Measurements from ENCODE around the gene GLS. TPM values are rescaled to one million over a fixed set of nuclear protein-coding genes. Genes with fewer than 3 reads are reported as not detected.

Gene GLS
- total and polyA plus RNA-seq, 9 of the 15 experiments (the other 6 are each of a cell fraction or from before 2014, with no cell fraction given): 13.7 to 77.5 (median 48.2) TPM

DNA sequence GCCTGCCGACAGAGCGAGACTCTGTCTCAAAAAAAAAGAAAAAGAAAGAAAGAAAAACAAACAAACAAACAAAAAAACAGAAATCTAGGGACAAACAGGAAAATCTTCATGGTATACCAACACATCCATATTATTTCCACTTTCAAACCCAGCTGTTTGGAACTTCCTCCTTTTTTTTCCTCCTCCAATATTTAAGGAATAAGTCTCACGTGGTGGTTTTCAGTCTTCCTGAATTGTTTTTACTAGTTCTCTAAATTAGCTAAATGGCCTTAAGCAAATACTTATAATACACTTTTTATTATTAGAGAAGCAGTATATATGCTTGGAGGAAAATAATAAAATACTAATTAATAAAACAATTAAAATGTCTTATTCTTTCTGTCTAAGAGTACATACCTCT is 48.7 kb upstream of the GLS start:
- WGBS (ENCODE audit: insufficient coverage, low coverage, missing lambda C conversion rate): 33% methylated on average over 3 of the region's 3 CpGs
- no peak for FAIRE-seq
- ATAC-seq: no peak
- Histone ChIP-seq H3K9ac (ENCODE audit: insufficient read depth in 1 of 2, low read depth in 2 of 2, low read length in 2 of 2) (no peak overlapping the region), H3K9me1 (ENCODE audit: control insufficient read depth, insufficient read depth, low read length) (no peaks in the 10 kb centered on the region), H3K79me2 (ENCODE audit: control insufficient read depth, insufficient read depth, low read length) (no peaks in the 10 kb centered on the region), H3K4me2 (ENCODE audit: insufficient read depth, low read length) (no peak overlapping the region), H3K4me3 (no peak overlapping the region), H3K27ac (ENCODE audit: extremely low read depth, low read depth, low read length) (no peak overlapping the region), H4K20me1 (replicated peaks; ENCODE audit: control insufficient read depth, insufficient read depth, low read length) (no peaks in the 10 kb centered on the region), H2AFZ (ENCODE audit: low read depth, low read length) (no peak overlapping the region), H3K27me3 (ENCODE audit: control insufficient read depth in 2 of 2, insufficient read depth in 2 of 2, low read length in 2 of 2) (no peaks in the 10 kb centered on the region), H3K36me3 (ENCODE audit: control insufficient read depth, insufficient read depth, low read length) (no peaks in the 10 kb centered on the region), H3K4me1 (replicated peaks in 1 of 2; ENCODE audit: control insufficient read depth in 2 of 2, insufficient read depth in 2 of 2, low read length in 2 of 2) (no peaks in the 10 kb centered on the region), H3K9me3 (replicated peaks; ENCODE audit: control insufficient read depth, insufficient read depth, low read depth, low read length) (no peaks in the 10 kb centered on the region)
- BruUV-seq (replicated peaks): no TSS peak
- CTCF ChIA-PET (ENCODE audit: low intra/inter-chr PET ratio): no interaction called here
- in situ Hi-C loops (cut with MboI): no loop called here
- intact Hi-C loops (cut with micrococcal nuclease): no loop called here
- POLR2A ChIA-PET: no interaction called here
- TF ChIP-seq NR2C2 (CRISPR knock-in tag; IDR thresholded peaks at IDR 0.05): no peak
- no peak for TF ChIP-seq NR2C2 (tag; IDR thresholded peaks at IDR 0.05)
- no peak for TF ChIP-seq ZEB2 (IDR thresholded peaks at IDR 0.05)
- TF ChIP-seq CCAR2 (IDR thresholded peaks at IDR 0.05; ENCODE audit: low read depth, low read length): no peak
- no peak for TF ChIP-seq MYC (IDR thresholded peaks at IDR 0.05; ENCODE audit: low read depth, low read length)
- no peak for TF ChIP-seq MYC (CRISPR knock-in tag; IDR thresholded peaks at IDR 0.05; ENCODE audit: borderline replicate concordance, low read depth)
- no peak for TF ChIP-seq POU5F1 (IDR thresholded peaks at IDR 0.05; ENCODE audit: borderline replicate concordance, low read depth, low read length, partially characterized antibody)
- TF ChIP-seq, protein P1, sequence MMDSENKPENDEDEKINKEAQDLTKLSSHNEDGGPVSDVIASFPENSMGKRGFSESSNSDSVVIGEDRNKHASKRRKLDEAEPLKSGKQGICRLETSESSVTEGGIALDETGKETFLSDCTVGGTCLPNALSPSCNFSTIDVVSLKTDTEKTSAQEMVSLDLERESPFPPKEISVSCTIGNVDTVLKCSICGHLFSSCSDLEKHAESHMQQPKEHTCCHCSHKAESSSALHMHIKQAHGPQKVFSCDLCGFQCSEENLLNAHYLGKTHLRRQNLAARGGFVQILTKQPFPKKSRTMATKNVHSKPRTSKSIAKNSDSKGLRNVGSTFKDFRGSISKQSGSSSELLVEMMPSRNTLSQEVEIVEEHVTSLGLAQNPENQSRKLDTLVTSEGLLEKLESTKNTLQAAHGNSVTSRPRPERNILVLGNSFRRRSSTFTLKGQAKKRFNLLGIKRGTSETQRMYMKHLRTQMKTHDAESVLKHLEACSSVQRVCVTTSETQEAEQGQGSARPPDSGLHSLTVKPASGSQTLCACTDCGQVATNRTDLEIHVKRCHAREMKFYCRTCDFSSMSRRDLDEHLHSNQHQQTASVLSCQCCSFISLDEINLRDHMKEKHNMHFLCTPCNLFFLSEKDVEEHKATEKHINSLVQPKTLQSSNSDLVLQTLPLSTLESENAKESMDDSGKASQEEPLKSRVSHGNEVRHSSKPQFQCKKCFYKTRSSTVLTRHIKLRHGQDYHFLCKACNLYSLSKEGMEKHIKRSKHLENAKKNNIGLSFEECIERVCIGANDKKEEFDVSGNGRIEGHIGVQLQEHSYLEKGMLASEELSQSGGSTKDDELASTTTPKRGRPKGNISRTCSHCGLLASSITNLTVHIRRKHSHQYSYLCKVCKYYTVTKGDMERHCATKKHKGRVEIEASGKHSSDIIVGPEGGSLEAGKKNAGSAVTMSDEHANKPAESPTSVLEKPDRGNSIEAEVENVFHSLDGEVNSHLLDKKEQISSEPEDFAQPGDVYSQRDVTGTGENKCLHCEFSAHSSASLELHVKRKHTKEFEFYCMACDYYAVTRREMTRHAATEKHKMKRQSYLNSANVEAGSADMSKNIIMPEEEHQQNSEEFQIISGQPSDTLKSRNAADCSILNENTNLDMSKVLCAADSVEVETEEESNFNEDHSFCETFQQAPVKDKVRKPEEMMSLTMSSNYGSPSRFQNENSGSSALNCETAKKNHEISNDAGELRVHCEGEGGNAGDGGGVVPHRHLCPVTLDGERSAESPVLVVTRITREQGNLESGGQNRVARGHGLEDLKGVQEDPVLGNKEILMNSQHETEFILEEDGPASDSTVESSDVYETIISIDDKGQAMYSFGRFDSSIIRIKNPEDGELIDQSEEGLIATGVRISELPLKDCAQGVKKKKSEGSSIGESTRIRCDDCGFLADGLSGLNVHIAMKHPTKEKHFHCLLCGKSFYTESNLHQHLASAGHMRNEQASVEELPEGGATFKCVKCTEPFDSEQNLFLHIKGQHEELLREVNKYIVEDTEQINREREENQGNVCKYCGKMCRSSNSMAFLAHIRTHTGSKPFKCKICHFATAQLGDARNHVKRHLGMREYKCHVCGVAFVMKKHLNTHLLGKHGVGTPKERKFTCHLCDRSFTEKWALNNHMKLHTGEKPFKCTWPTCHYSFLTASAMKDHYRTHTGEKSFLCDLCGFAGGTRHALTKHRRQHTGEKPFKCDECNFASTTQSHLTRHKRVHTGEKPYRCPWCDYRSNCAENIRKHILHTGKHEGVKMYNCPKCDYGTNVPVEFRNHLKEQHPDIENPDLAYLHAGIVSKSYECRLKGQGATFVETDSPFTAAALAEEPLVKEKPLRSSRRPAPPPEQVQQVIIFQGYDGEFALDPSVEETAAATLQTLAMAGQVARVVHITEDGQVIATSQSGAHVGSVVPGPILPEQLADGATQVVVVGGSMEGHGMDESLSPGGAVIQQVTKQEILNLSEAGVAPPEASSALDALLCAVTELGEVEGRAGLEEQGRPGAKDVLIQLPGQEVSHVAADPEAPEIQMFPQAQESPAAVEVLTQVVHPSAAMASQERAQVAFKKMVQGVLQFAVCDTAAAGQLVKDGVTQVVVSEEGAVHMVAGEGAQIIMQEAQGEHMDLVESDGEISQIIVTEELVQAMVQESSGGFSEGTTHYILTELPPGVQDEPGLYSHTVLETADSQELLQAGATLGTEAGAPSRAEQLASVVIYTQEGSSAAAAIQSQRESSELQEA (IDR thresholded peaks at IDR 0.05; ENCODE audit: low read depth): no peak
- DNase-seq (ENCODE audit: extremely low read depth in 1 of 4, low spot score in 3 of 4): no peak

Measured in K562 (cell line).